Trophoblast cell (in vitro differentiated cells and primary cell): ENCODE data around the gene PTPRO.

ENCODE experiments used
- DNase-seq, 2 donors: peaks; one replicate each; pipeline ENCODE4 v3.0.0-alpha.2; 2016
- H2AFZ ChIP-seq: 2 replicates; pipeline ENCODE4 v1.6.1; 2013; ENCODE audit warnings: low read length, moderate library complexity, mild to moderate bottlenecking; ENCODE audit not compliant: insufficient read depth, poor library complexity
- H2AK5ac ChIP-seq: 2 replicates; pipeline ENCODE4 v1.6.1; 2013; ENCODE audit warnings: mild to moderate bottlenecking, low read length
- H2BK120ac ChIP-seq: 2 replicates; pipeline ENCODE4 v1.6.1; 2013; ENCODE audit warnings: low read length, mild to moderate bottlenecking, moderate library complexity; ENCODE audit not compliant: insufficient read depth, poor library complexity
- H2BK12ac ChIP-seq: 2 replicates; pipeline ENCODE4 v1.6.1; 2013; ENCODE audit warnings: mild to moderate bottlenecking, low read length, moderate library complexity
- H2BK5ac ChIP-seq: 2 replicates; pipeline ENCODE4 v1.6.1; 2013; ENCODE audit warnings: low read length, low read depth, moderate library complexity, mild to moderate bottlenecking; ENCODE audit not compliant: poor library complexity
- H3K14ac ChIP-seq: 2 replicates; pipeline ENCODE4 v1.6.1; 2013; ENCODE audit warnings: mild to moderate bottlenecking, low read length
- H3K18ac ChIP-seq: 2 replicates; pipeline ENCODE4 v1.6.1; 2013; ENCODE audit warnings: mild to moderate bottlenecking, low read length
- H3K23ac ChIP-seq: 2 replicates; pipeline ENCODE4 v1.6.1; 2013; ENCODE audit warnings: low read length
- H3K27ac ChIP-seq: 2 replicates; pipeline ENCODE4 v1.5.1; 2013; ENCODE audit warnings: low read depth, mild to moderate bottlenecking, inconsistent platforms, low read length, moderate library complexity
- H3K27me3 ChIP-seq: 2 replicates; pipeline ENCODE4 v1.6.1; 2013; ENCODE audit warnings: inconsistent platforms, mild to moderate bottlenecking, low read length, moderate library complexity; ENCODE audit not compliant: insufficient read depth
- H3K36me3 ChIP-seq, 2 experiments: 1 replicate in 1 of 2; 2 replicates in 1 of 2; pipeline ENCODE4 v1.6.1; 2013; ENCODE audit warnings: low read length in 2 of 2, mild to moderate bottlenecking in 2 of 2, moderate library complexity in 1 of 2; ENCODE audit not compliant: insufficient read depth in 2 of 2, control insufficient read depth in 1 of 2
- H3K4ac ChIP-seq: 2 replicates; pipeline ENCODE4 v1.6.1; 2013; ENCODE audit warnings: low read depth, mild to moderate bottlenecking, low read length, moderate library complexity
- H3K4me1 ChIP-seq, 2 experiments: 1 replicate in 1 of 2; 2 replicates in 1 of 2; pipeline ENCODE4 v1.6.1; 2013; ENCODE audit warnings: low read length in 2 of 2, mild to moderate bottlenecking in 2 of 2, moderate library complexity in 1 of 2; ENCODE audit not compliant: insufficient read depth in 2 of 2, control insufficient read depth in 1 of 2
- H3K4me2 ChIP-seq: 2 replicates; pipeline ENCODE4 v1.6.1; 2013; ENCODE audit warnings: inconsistent platforms, mild to moderate bottlenecking, low read length, moderate library complexity
- H3K4me3 ChIP-seq: 2 replicates; pipeline ENCODE4 v1.5.1; 2013; ENCODE audit warnings: mild to moderate bottlenecking, low read depth, low read length, inconsistent platforms
- H3K79me1 ChIP-seq: one replicate; pipeline ENCODE4 v1.6.1; 2013; ENCODE audit warnings: low read length
- H3K79me2 ChIP-seq: 2 replicates; pipeline ENCODE4 v1.6.1; 2013; ENCODE audit warnings: low read length, mild to moderate bottlenecking; ENCODE audit not compliant: control insufficient read depth, insufficient read depth, poor library complexity
- H3K9ac ChIP-seq: 2 replicates; pipeline ENCODE4 v1.6.1; 2013; ENCODE audit warnings: mild to moderate bottlenecking, low read length
- H3K9me3 ChIP-seq: 2 replicates; pipeline ENCODE4 v1.6.1; 2013; ENCODE audit warnings: low read depth, mild to moderate bottlenecking, control low read depth, inconsistent platforms, low read length; ENCODE audit not compliant: insufficient read depth
- H4K12ac ChIP-seq: 2 replicates; pipeline ENCODE4 v1.6.1; 2013; ENCODE audit warnings: low read depth, mild to moderate bottlenecking, low read length, moderate library complexity
- H4K8ac ChIP-seq: 2 replicates; pipeline ENCODE4 v1.6.1; 2013; ENCODE audit warnings: low read depth, mild to moderate bottlenecking, low read length, moderate library complexity
- H4K91ac ChIP-seq: one replicate; pipeline ENCODE4 v1.6.1; 2013; ENCODE audit warnings: low read depth, mild to moderate bottlenecking, low read length, moderate library complexity
- WGBS: extraction: QIAGEN DNeasy Blood & Tissue Kit; methylation state at CpG from one replicate; pipeline ENCODE4 v1.1.7; 2013; ENCODE audit warnings: missing lambda C conversion rate; ENCODE audit not compliant: insufficient read length, insufficient coverage; ENCODE audit errors: extremely low coverage; 5-methylcytosine and 5-hydroxymethylcytosine counted together

Gene PTPRO

GRCh38 chr12:15515010-15515409, 192.7 kb downstream of the PTPRO start:
- no peak overlapping the region for H4K8ac ChIP-seq
- no peak overlapping the region for H2BK120ac ChIP-seq
- no peak for DNase-seq
- H3K4me2 ChIP-seq: no peak overlapping the region
- H3K79me1 ChIP-seq: no peaks in the 10 kb centered on the region
- no peak overlapping the region for H3K9ac ChIP-seq
- no peak overlapping the region for H3K23ac ChIP-seq
- no peak overlapping the region for H2AK5ac ChIP-seq
- no peak overlapping the region for H4K12ac ChIP-seq
- no peak overlapping the region for H2AFZ ChIP-seq
- H3K27me3 ChIP-seq: no peaks in the 10 kb centered on the region
- H3K4me3 ChIP-seq: no peak overlapping the region
- no peak overlapping the region for H2BK12ac ChIP-seq
- H3K18ac ChIP-seq: no peak overlapping the region
- no peak overlapping the region for H3K14ac ChIP-seq
- H3K27ac ChIP-seq: no peak overlapping the region
- H3K4ac ChIP-seq: no peak overlapping the region
- WGBS: no CpG with 5 or more reads among the region's 4 CpGs
- H3K9me3 ChIP-seq: no peaks in the 10 kb centered on the region
- no peak overlapping the region for H2BK5ac ChIP-seq
- no peak overlapping the region for H4K91ac ChIP-seq
- H3K4me1 ChIP-seq: no peaks in the 10 kb centered on the region
- no peaks in the 10 kb centered on the region for H3K79me2 ChIP-seq
- H3K36me3 ChIP-seq: no peaks in the 10 kb centered on the region

DNA sequence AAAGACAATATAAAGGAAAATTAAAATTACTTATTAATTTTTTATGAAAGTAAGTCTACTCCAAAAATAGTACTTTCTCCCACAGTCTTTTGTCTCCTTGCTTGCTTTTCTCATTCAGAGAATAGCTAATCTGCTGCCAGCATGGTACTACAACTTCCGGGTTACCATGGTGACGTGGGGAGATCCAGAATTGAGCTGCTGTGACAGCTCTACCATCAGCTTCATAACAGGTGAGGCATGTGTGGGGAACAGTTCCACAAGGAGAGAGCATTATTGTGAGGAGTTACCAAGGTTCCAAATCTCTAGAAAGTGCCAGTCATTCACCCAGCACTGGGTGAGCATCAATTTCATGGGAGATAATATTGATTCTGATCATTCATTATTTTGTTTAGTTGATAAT, 197.8 kb downstream of the PTPRO start:
- Histone ChIP-seq H3K9ac (no peak overlapping the region), H3K27me3 (no peaks in the 10 kb centered on the region), H2BK12ac (no peak overlapping the region), H3K14ac (no peak overlapping the region), H3K4me1 (no peaks in the 10 kb centered on the region), H3K9me3 (no peaks in the 10 kb centered on the region), H3K27ac (no peak overlapping the region), H3K36me3 (no peaks in the 10 kb centered on the region), H2AK5ac (no peak overlapping the region), H4K12ac (no peak overlapping the region), H3K18ac (no peak overlapping the region), H3K4ac (no peak overlapping the region), H2BK120ac (no peak overlapping the region), H4K8ac (no peak overlapping the region), H4K91ac (no peak overlapping the region), H3K4me3 (no peak overlapping the region), H2AFZ (no peak overlapping the region), H3K79me1 (no peaks in the 10 kb centered on the region), H2BK5ac (no peak overlapping the region), H3K23ac (no peak overlapping the region), H3K4me2 (no peak overlapping the region), H3K79me2 (no peaks in the 10 kb centered on the region)
- DNase-seq: peak in 1 of 2 donors; percentile 16
- no CpG with 5 or more reads among the region's 2 CpGs for WGBS

DNA sequence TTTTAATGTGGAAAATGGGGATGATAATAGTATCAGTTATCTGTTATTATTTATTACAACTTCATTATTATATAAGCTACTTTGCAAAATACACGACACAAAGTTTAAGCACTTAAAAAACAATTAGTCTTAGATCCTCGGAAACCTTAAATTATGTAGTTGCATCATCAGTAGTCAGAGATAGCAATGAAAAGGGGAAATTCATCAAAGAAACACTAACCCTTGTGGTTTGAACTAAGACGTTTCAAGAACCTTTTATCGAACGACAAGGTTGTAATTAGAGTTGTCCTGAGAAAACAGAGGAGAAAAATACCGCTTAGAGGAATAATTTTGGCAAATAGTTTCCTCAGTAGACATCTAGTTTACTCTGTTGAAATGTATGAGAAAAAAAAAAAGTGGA, 198.5 kb downstream of the PTPRO start:
- no CpG with 5 or more reads among the region's 6 CpGs for WGBS
- no peak for DNase-seq
- Histone ChIP-seq H2BK120ac (no peak overlapping the region), H3K4me2 (no peak overlapping the region), H2AK5ac (no peak overlapping the region), H3K27me3 (no peaks in the 10 kb centered on the region), H3K79me2 (no peaks in the 10 kb centered on the region), H3K18ac (no peak overlapping the region), H3K36me3 (no peaks in the 10 kb centered on the region), H3K27ac (no peak overlapping the region), H3K9ac (no peak overlapping the region), H3K4ac (no peak overlapping the region), H2BK12ac (no peak overlapping the region), H3K14ac (no peak overlapping the region), H3K23ac (no peak overlapping the region), H2AFZ (no peak overlapping the region), H2BK5ac (no peak overlapping the region), H3K4me1 (no peaks in the 10 kb centered on the region), H4K91ac (no peak overlapping the region), H4K8ac (no peak overlapping the region), H3K79me1 (no peaks in the 10 kb centered on the region), H4K12ac (no peak overlapping the region), H3K4me3 (no peak overlapping the region), H3K9me3 (no peaks in the 10 kb centered on the region)

DNA sequence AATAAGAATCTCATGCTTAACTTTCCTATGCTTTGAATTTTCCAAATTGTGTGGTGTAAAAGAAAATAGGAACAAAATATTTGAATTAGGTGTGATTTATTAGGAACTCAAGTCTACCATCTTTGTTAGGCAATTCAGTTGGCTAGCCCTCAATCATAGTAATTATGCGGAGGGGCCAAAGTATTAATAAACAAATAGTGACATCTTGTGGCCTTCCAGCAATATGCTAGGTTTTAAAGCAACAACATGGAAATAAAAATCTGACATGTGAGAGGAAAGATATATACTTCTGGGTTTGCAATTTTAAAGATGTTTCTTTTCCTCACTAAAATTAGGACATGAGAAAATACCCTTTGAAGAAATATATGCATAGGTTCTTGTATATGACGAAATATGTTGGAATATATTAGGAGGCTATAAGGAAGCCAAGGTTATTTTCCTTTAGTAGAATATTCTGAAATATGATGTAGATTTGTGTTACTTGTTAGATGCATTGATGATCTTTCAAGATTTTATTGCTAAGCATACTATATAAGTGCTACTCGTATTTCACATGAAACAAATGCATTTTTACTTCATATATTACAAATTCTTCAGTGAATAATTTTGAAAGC, 200.4 kb downstream of the PTPRO start:
- H3K27ac ChIP-seq: no peak overlapping the region
- H2AFZ ChIP-seq: no peak overlapping the region
- no peak overlapping the region for H2AK5ac ChIP-seq
- H3K4me2 ChIP-seq: no peak overlapping the region
- H3K79me2 ChIP-seq: no peaks in the 10 kb centered on the region
- H3K4ac ChIP-seq: no peak overlapping the region
- no CpG with 5 or more reads among the region's 3 CpGs for WGBS
- peak in 1 of 2 donors; percentile 72 for DNase-seq
- H3K36me3 ChIP-seq: no peaks in the 10 kb centered on the region
- H3K27me3 ChIP-seq: no peaks in the 10 kb centered on the region
- no peaks in the 10 kb centered on the region for H3K9me3 ChIP-seq
- H3K9ac ChIP-seq: no peak overlapping the region
- H2BK5ac ChIP-seq: no peak overlapping the region
- no peak overlapping the region for H3K4me3 ChIP-seq
- no peaks in the 10 kb centered on the region for H3K4me1 ChIP-seq
- H3K23ac ChIP-seq: no peak overlapping the region
- H2BK120ac ChIP-seq: no peak overlapping the region
- H3K18ac ChIP-seq: no peak overlapping the region
- H4K91ac ChIP-seq: no peak overlapping the region
- no peaks in the 10 kb centered on the region for H3K79me1 ChIP-seq
- no peak overlapping the region for H4K12ac ChIP-seq
- H4K8ac ChIP-seq: no peak overlapping the region
- no peak overlapping the region for H3K14ac ChIP-seq
- no peak overlapping the region for H2BK12ac ChIP-seq
